Measurements from ENCODE around the gene RREB1.

Gene RREB1

GRCh38 chr6:7165002-7165889 lies 57.5 kb downstream of the RREB1 start:
- DNase-seq: no peak

GRCh38 chr6:7165890-7166267 lies 58.1 kb downstream of the RREB1 start:
- DNase-seq: no peak

GRCh38 chr6:7166410-7167293 lies 58.9 kb downstream of the RREB1 start:
- DNase-seq: no peak

GRCh38 chr6:7169296-7169721 lies 61.5 kb downstream of the RREB1 start:
- DNase-seq: no peak

GRCh38 chr6:7170117-7170732 lies 62.5 kb downstream of the RREB1 start:
- no peak for DNase-seq

- no peak for DNase-seq
Measured at GRCh38 chr6:7171119-7171518, 63.4 kb downstream of the RREB1 start.

GRCh38 chr6:7171733-7172132 lies 64.0 kb downstream of the RREB1 start:
- no peak for DNase-seq

- no peak for DNase-seq
Measured at GRCh38 chr6:7172649-7173048, 64.9 kb downstream of the RREB1 start.

- no peak for DNase-seq
Measured at GRCh38 chr6:7173843-7174503, 66.2 kb downstream of the RREB1 start.

GRCh38 chr6:7175462-7175861 lies 67.7 kb downstream of the RREB1 start:
- no peak for DNase-seq

- no peak for DNase-seq
Measured at GRCh38 chr6:7176208-7176607, 68.4 kb downstream of the RREB1 start.

GRCh38 chr6:7178280-7178679 lies 70.5 kb downstream of the RREB1 start:
- no peak for DNase-seq

- no peak for DNase-seq
Measured at GRCh38 chr6:7180751-7181150, 73.0 kb downstream of the RREB1 start.

GRCh38 chr6:7183707-7184106 lies 75.9 kb downstream of the RREB1 start:
- DNase-seq: no peak

GRCh38 chr6:7184502-7184901 lies 76.7 kb downstream of the RREB1 start:
- DNase-seq: no peak

GRCh38 chr6:7185561-7185960 lies 77.8 kb downstream of the RREB1 start:
- DNase-seq: no peak

GRCh38 chr6:7188492-7188891 lies 80.7 kb downstream of the RREB1 start:
- DNase-seq: no peak

GRCh38 chr6:7189101-7189758 lies 81.5 kb downstream of the RREB1 start:
- DNase-seq: no peak

- no peak for DNase-seq
Measured at GRCh38 chr6:7190791-7191190, 83.0 kb downstream of the RREB1 start.

- DNase-seq: no peak
Measured at GRCh38 chr6:7193122-7193521, 85.4 kb downstream of the RREB1 start.

- DNase-seq: no peak
Measured at GRCh38 chr6:7194657-7195056, 86.9 kb downstream of the RREB1 start.

GRCh38 chr6:7195339-7196018 lies 87.7 kb downstream of the RREB1 start:
- DNase-seq: no peak

Measured in stimulated activated CD4-positive, alpha-beta T cell treated with anti-CD3 and anti-CD28 coated beads, Interleukin-2, amount 100 ng/mL, for 24 hours (primary cell).